HG02798 (cell line): ENCODE measurements around the gene FNDC3B.

Experiments used
- ATAC-seq: cut with Tn5 transposase; IDR thresholded peaks from one replicate; pipeline ENCODE4 v1.9.1; 2021; ENCODE audit warnings: mild to moderate bottlenecking; ENCODE audit not compliant: unreplicated experiment, poor library complexity

FNDC3B gene

GRCh38 chr3:172293093-172293492, 253.7 kb downstream of the FNDC3B start:
- ATAC-seq = no peak

- ATAC-seq = no peak
Observed at GRCh38 chr3:172294223-172294806, 254.9 kb downstream of the FNDC3B start.

- ATAC-seq = no peak
Observed at GRCh38 chr3:172296248-172296974, 257.0 kb downstream of the FNDC3B start.

GRCh38 chr3:172296975-172297332, 257.6 kb downstream of the FNDC3B start:
- no peak for ATAC-seq

GRCh38 chr3:172298247-172298646, 258.9 kb downstream of the FNDC3B start:
- no peak for ATAC-seq

- no peak for ATAC-seq
Observed at GRCh38 chr3:172300187-172300586, 260.8 kb downstream of the FNDC3B start.

DNA sequence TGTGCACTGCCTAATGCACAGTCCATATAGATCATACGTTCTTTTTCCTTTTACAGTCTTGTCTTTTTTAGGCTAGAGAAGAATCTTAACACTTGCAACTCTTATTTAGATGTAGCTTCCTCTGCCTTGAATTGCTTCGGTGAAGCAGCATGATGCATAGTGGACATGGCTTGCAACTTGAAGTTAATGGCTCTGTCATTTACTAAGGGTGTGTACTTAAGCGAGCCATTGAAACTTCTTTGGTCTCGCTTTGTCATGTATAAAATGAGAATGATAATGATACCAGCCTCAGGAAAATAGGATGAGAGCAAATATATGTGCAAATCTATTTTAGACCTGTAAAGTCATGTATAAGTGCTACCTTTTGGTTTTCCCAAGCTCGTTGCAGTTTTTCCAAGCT, 261.5 kb downstream of the FNDC3B start:
- ATAC-seq = no peak

GRCh38 chr3:172302203-172302602, 262.8 kb downstream of the FNDC3B start:
- ATAC-seq = no peak

- ATAC-seq = no peak
Observed at GRCh38 chr3:172303181-172303580, 263.8 kb downstream of the FNDC3B start.

DNA sequence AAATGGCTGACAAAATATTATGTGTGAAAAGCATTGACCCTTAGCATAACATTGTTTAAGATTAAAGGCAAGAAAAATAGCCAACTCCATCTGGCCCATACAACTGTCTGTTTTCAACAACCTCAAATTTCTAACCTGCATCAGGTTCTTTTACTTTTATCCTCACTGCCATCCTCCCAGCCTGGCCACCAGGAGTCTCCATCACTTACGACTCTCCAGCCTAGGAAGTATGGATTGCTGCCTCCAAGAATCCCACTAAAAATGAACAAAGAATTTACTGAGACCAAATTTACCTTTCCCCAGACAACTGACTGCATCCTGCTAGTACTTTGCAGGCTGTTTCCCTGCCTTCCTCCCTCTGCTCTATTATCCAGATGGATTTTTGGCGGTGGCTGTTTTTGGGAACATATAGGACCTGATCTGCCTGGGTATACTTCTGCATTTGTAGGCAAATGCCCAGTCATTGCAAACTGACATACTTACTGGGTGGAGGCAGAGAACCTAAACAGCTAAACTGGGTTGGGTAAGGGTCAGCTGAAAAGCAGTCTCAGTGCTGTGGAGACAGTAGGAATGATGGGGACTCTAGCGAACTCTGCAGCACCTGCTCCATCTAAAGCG, 264.7 kb downstream of the FNDC3B start:
- ATAC-seq = no peak

- ATAC-seq = no peak
Observed at GRCh38 chr3:172305552-172305951, 266.2 kb downstream of the FNDC3B start.

DNA sequence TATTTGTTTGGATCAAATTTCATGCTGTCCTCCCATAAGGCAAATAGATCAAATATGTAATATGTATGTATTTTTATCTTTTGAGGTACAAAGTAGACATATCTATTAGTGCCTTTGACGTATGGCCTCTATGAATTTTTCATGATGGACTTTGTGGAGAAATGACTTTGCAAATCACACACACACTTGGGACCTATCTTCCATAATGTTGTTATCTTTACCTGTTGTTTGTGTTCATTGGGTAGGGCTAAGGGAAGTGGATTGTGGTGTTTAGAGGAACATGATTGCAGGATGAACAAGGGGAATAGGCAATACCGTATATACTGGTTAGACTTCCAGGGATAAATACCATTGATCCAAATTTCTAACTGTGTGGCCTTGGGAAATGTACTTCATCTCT, 266.6 kb downstream of the FNDC3B start:
- ATAC-seq = no peak

DNA sequence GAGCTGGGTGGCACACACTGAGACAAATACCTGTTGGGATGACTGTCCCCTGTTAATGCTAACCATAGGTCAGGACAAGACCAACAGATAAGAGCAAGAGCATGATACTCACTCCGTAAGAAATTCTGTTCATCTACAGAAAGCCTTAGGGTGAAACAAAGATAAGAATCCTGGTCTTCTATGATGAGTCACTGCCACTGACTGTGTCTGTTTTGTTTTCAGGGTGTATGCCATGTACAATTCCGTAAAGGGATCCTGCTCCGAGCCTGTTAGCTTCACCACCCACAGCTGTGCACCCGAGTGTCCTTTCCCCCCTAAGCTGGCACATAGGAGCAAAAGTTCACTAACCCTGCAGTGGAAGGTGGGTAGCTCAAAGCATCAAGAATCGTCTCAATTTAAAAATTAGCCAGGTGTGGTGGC, 267.8 kb downstream of the FNDC3B start:
- no peak for ATAC-seq

GRCh38 chr3:172309059-172309458, 269.7 kb downstream of the FNDC3B start:
- no peak for ATAC-seq

DNA sequence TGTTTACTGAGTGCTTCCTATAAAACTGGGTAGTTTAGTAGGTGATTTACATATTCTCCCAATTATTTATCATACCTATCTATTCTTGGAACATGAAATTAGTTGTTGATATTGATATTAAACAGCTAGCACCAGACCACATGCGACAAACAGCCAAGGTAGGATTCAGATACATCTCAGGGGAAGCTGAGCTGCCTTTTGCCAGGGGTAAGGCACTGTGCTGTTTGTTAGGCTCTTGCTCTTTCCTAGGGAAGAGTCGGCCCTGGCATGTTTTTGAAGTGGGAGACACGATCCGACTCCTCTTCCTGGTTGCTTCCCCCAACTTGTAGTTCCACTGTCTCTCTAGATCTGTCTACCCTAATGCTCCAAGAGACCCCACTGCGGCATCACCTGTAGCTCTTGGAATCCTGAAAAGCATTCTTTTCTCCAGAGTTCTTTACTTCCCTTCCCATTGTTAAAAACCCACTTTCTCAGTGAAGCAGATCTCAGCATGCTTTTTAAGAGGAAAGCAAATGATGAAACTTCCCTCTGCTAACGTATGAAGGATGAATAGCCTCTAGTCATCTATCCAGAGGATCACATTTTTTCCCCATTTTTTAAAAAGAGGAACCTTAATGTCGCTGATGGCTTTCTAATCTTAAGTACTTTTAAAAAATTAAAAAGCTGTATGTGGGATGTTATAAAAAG, 270.5 kb downstream of the FNDC3B start:
- no peak for ATAC-seq

GRCh38 chr3:172310428-172310760, 271.0 kb downstream of the FNDC3B start:
- no peak for ATAC-seq

GRCh38 chr3:172311217-172311616, 271.8 kb downstream of the FNDC3B start:
- ATAC-seq = no peak

GRCh38 chr3:172312001-172312400, 272.6 kb downstream of the FNDC3B start:
- no peak for ATAC-seq

DNA sequence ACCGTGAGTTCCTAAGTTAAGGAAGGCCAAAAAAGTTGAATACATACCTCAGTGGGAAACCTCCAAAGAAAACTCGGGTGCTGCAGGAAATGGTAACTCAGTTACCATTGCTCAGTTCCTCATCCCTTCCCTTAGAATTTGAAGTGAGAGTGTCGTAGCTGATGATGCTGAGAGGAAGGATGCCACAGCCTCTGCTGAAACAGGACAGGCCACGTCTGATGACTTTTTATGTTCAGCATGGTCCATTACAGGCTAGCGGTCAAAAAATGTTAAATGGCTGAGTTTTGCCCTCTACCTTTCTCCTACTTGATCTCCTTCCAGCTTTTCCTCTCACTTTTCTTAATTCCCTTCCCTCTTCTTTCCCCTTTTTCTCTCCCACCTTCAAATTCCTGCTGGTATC, 273.3 kb downstream of the FNDC3B start:
- ATAC-seq = no peak

GRCh38 chr3:172313671-172314070, 274.3 kb downstream of the FNDC3B start:
- ATAC-seq = no peak

GRCh38 chr3:172314591-172315160, 275.3 kb downstream of the FNDC3B start:
- no peak for ATAC-seq
